ENCODE results near the gene ABHD16B.

The ABHD16B gene

DNA sequence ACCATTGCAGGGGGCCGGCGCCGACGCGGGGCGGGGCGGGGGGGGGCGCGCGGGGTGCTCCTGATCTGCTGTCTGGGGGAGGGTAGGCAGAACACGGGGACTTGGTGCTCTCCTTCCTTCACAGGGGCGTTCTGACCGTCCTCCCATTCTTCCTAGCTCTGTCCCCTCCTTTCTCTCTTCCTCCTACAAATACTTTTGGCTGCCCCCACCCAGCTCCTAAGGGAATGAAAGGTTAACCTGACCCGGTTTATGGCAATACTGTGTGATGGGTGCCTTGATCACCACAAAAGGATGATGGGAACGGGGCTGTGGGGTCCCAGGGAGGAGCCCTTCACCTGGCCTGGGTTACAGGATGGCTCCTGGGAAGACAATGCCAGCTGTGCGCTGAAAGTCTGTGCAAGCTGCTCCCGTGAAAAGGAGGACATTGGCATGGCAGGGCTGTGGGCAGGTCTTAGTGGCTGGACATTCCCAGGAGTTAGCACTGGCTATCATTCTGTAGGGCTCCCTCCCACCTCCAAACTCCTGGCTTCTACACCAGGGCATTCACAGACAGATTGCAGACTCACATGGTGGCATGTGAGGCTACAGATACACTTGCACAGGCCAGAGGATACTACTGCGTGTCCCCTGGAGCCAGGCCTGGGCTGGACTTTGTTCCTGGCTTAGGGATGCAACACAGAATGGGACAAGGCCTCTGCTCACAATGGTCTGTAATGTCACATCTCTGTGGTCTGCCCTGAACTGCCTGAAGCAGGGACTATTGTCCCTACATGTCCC lies 1.9 kb downstream of the ABHD16B start:
- H3F3A ChIP-seq (ENCODE audit: insufficient read depth, low read length) = no peaks in the 10 kb centered on the region
- H3K4me1 ChIP-seq (ENCODE audit: insufficient read depth, low read length, severe bottlenecking) = peaks cover 22% of the 10 kb centered on the region

DNA sequence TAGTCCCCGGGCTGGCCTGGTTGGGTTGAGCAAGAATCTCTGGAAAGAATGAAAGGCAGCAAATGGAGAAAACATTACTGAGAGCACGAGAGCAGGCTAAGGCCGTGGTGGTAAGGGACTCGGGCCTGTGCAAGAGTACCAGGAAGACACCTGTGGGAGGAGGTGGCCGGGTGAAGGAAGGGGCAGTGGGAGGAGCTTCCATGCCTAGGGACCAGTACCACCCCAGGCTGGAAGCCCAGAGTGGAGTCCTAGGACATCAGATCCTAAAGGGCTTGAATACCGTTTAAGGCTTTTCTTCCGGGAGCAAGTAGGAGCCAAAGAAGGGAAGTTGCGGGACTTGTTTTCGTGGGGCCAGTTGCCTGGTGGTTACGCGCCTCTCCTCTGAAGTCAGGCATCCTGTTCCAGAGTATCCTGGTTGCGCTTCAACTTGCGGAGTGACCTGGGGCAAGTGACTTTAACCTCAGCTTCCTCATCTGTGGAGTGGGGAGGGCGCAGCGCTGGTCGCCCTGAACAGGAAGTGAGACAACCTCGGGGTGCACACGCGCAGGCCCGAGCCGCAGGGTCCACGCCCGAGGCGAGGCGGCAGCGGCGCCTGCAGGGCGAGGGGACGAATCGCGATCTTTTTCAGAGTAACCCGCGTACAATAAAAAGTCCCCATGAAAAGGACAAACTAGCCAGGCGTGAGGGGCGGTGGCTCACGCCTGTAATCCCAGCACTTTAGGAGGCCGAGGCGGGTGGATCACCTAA lies 2.7 kb downstream of the ABHD16B start:
- Histone ChIP-seq H3K79me2 (ENCODE audit: insufficient read depth, low read length) (peaks cover 10% of the 10 kb centered on the region), H2AFZ (ENCODE audit: low read length) (peak overlapping the region; percentile 86; the same call in 1 of the 2 replicates), H3F3A (ENCODE audit: insufficient read depth, low read length) (no peaks in the 10 kb centered on the region), H3K9me3 (ENCODE audit: low read length) (no peaks in the 10 kb centered on the region), H3K4me1 (ENCODE audit: insufficient read depth, low read length, severe bottlenecking) (peaks cover 22% of the 10 kb centered on the region), H3K9me2 (ENCODE audit: low read depth, low read length) (no peaks in the 10 kb centered on the region), H3K4me2 (ENCODE audit: low read length) (peak overlapping the region; percentile 97), H3K36me3 (ENCODE audit: insufficient read depth, low read length) (peaks cover 20% of the 10 kb centered on the region), H4K20me1 (ENCODE audit: insufficient read depth, low read length) (no peaks in the 10 kb centered on the region), H3K4me3 (ENCODE audit: low read depth, low read length, poor library complexity, severe bottlenecking) (peak overlapping the region; percentile 99), H3K9ac (ENCODE audit: low read length) (peak overlapping the region; percentile 98), H3K27me3 (ENCODE audit: insufficient read depth, low read length) (no peaks in the 10 kb centered on the region), H3K27ac (ENCODE audit: low read depth, low read length, poor library complexity, severe bottlenecking) (peak overlapping the region; percentile 86)
- TF ChIP-seq EZH2 (IDR thresholded peaks at IDR 0.05; ENCODE audit: borderline replicate concordance, low read length) = no peak
- TF ChIP-seq, protein P1, sequence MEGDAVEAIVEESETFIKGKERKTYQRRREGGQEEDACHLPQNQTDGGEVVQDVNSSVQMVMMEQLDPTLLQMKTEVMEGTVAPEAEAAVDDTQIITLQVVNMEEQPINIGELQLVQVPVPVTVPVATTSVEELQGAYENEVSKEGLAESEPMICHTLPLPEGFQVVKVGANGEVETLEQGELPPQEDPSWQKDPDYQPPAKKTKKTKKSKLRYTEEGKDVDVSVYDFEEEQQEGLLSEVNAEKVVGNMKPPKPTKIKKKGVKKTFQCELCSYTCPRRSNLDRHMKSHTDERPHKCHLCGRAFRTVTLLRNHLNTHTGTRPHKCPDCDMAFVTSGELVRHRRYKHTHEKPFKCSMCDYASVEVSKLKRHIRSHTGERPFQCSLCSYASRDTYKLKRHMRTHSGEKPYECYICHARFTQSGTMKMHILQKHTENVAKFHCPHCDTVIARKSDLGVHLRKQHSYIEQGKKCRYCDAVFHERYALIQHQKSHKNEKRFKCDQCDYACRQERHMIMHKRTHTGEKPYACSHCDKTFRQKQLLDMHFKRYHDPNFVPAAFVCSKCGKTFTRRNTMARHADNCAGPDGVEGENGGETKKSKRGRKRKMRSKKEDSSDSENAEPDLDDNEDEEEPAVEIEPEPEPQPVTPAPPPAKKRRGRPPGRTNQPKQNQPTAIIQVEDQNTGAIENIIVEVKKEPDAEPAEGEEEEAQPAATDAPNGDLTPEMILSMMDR (IDR thresholded peaks at IDR 0.05; ENCODE audit: low read length) = peak; percentile 73

More for the DNA sequence above, 1.9 kb downstream of the ABHD16B start:
- H3K79me2 ChIP-seq (ENCODE audit: insufficient read depth, low read length) = peaks cover 10% of the 10 kb centered on the region
- peak overlapping the region; percentile 98 for H3K9ac ChIP-seq (ENCODE audit: low read length)
- H3K9me3 ChIP-seq (ENCODE audit: low read length) = no peaks in the 10 kb centered on the region
- TF ChIP-seq, protein P1 (IDR thresholded peaks at IDR 0.05; ENCODE audit: low read length) = no peak
- no peak for TF ChIP-seq EZH2 (IDR thresholded peaks at IDR 0.05; ENCODE audit: borderline replicate concordance, low read length)
- peaks cover 18% of the 10 kb centered on the region for H3K36me3 ChIP-seq (ENCODE audit: insufficient read depth, low read length)
- no peak overlapping the region for H2AFZ ChIP-seq (ENCODE audit: low read length)
- no peaks in the 10 kb centered on the region for H3K27me3 ChIP-seq (ENCODE audit: insufficient read depth, low read length)
- no peaks in the 10 kb centered on the region for H4K20me1 ChIP-seq (ENCODE audit: insufficient read depth, low read length)
- H3K4me2 ChIP-seq (ENCODE audit: low read length) = peak overlapping the region; percentile 97
- H3K27ac ChIP-seq (ENCODE audit: low read depth, low read length, poor library complexity, severe bottlenecking) = peak overlapping the region; percentile 86
- no peaks in the 10 kb centered on the region for H3K9me2 ChIP-seq (ENCODE audit: low read depth, low read length)
- peak overlapping the region; percentile 99 for H3K4me3 ChIP-seq (ENCODE audit: low read depth, low read length, poor library complexity, severe bottlenecking)

DNA sequence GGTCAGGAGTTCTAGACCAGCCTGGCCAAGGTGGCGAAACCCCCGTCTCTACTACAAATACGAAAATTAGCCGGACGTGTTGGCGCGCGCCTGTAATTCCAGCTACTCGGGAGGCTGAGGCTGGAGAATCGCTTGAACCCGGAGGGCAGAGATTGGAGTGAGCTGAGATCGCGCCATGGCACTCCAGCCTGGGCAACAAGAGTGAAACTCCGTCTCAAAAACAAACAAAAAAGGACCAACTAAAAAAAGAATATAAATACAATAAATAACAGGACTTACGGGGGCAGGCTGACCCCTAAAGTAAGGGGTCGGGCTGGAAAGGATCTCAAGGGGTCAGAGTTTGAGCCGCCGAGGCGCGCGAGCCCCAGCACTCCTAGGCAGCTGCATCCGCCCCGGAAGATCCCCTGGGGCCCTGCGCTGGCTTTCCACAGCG lies 3.3 kb downstream of the ABHD16B start:
- no peaks in the 10 kb centered on the region for H3K27me3 ChIP-seq (ENCODE audit: insufficient read depth, low read length)
- peak overlapping the region; percentile 86 for H3K27ac ChIP-seq (ENCODE audit: low read depth, low read length, poor library complexity, severe bottlenecking)
- H3K9me2 ChIP-seq (ENCODE audit: low read depth, low read length) = no peaks in the 10 kb centered on the region
- H3K4me1 ChIP-seq (ENCODE audit: insufficient read depth, low read length, severe bottlenecking) = peaks cover 22% of the 10 kb centered on the region
- TF ChIP-seq, protein P1 (IDR thresholded peaks at IDR 0.05; ENCODE audit: low read length) = no peak
- TF ChIP-seq EZH2 (IDR thresholded peaks at IDR 0.05; ENCODE audit: borderline replicate concordance, low read length) = no peak
- peaks cover 26% of the 10 kb centered on the region for H3K36me3 ChIP-seq (ENCODE audit: insufficient read depth, low read length)
- H3F3A ChIP-seq (ENCODE audit: insufficient read depth, low read length) = no peaks in the 10 kb centered on the region
- no peak overlapping the region for H2AFZ ChIP-seq (ENCODE audit: low read length)
- peak overlapping the region; percentile 99 for H3K4me3 ChIP-seq (ENCODE audit: low read depth, low read length, poor library complexity, severe bottlenecking)
- peak overlapping the region; percentile 97 for H3K4me2 ChIP-seq (ENCODE audit: low read length)
- no peaks in the 10 kb centered on the region for H3K9me3 ChIP-seq (ENCODE audit: low read length)
- peak overlapping the region; percentile 98 for H3K9ac ChIP-seq (ENCODE audit: low read length)
- no peaks in the 10 kb centered on the region for H4K20me1 ChIP-seq (ENCODE audit: insufficient read depth, low read length)
- peaks cover 10% of the 10 kb centered on the region for H3K79me2 ChIP-seq (ENCODE audit: insufficient read depth, low read length)
